ENCODE results near the gene CBL. TPM values are rescaled to one million over a fixed set of nuclear protein-coding genes. Genes with fewer than 3 reads are reported as not detected.

The CBL gene
- total RNA-seq, 1 donor: 9.0 TPM

- Histone ChIP-seq H4K20me1 (ENCODE audit: insufficient read depth, low read length) (peaks cover 9% of the 10 kb centered on the region), H3K27ac (ENCODE audit: low read depth, low read length) (no peak overlapping the region), H3K9me3 (ENCODE audit: low read depth, low read length) (no peaks in the 10 kb centered on the region), H2AFZ (ENCODE audit: low read length) (no peak overlapping the region), H3K36me3 (ENCODE audit: insufficient read depth, low read length) (peaks cover 7% of the 10 kb centered on the region), H3K4me2 (ENCODE audit: insufficient read depth, low read length) (no peak overlapping the region), H3K27me3 (ENCODE audit: insufficient read depth, low read length) (no peaks in the 10 kb centered on the region), H3K4me1 (ENCODE audit: insufficient read depth, low read length) (no peaks in the 10 kb centered on the region), H3K4me3 (ENCODE audit: insufficient read depth, low read length) (no peak overlapping the region), H3K79me2 (ENCODE audit: insufficient read depth, low read length) (peaks cover 71% of the 10 kb centered on the region)
- no peak for TF ChIP-seq CTCF (IDR thresholded peaks at IDR 0.05; ENCODE audit: extremely low read depth, low read depth, low read length)
- no peak for DNase-seq (ENCODE audit: insufficient read length, low spot score, missing footprints)
Observed at GRCh38 chr11:119229741-119230140, 23.6 kb downstream of the CBL start.

DNA sequence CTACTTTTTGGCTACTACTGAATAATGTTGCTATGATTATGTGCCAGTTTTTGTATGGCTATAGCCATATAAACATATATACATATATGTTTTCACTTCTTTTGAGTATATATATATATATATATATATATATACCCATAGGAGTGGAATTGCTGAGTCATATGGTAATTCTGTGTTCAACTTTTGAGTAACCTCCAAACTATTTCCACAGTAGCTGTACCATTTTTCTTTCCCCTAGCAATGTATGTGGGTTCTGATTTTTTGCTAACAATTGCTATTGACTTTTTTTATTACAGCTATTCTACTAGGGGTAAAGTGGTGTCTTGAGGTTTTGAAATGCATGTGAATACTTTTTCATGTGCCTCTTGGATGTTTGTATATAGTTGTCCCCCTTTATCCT lies 30.4 kb downstream of the CBL start:
- TF ChIP-seq CTCF (IDR thresholded peaks at IDR 0.05; ENCODE audit: extremely low read depth, low read depth, low read length): no peak
- DNase-seq (ENCODE audit: insufficient read length, low spot score, missing footprints): peak; percentile 17
- no peak overlapping the region for H3K4me3 ChIP-seq (ENCODE audit: insufficient read depth, low read length)
- H3K4me2 ChIP-seq (ENCODE audit: insufficient read depth, low read length): no peak overlapping the region
- no peaks in the 10 kb centered on the region for H3K9me3 ChIP-seq (ENCODE audit: low read depth, low read length)
- no peak overlapping the region for H3K27ac ChIP-seq (ENCODE audit: low read depth, low read length)
- H3K36me3 ChIP-seq (ENCODE audit: insufficient read depth, low read length): peaks cover 7% of the 10 kb centered on the region
- H3K79me2 ChIP-seq (ENCODE audit: insufficient read depth, low read length): peaks cover 58% of the 10 kb centered on the region
- peaks cover 3% of the 10 kb centered on the region for H3K4me1 ChIP-seq (ENCODE audit: insufficient read depth, low read length)
- no peak overlapping the region for H2AFZ ChIP-seq (ENCODE audit: low read length)
- no peaks in the 10 kb centered on the region for H3K27me3 ChIP-seq (ENCODE audit: insufficient read depth, low read length)
- peaks cover 4% of the 10 kb centered on the region for H4K20me1 ChIP-seq (ENCODE audit: insufficient read depth, low read length)

DNA sequence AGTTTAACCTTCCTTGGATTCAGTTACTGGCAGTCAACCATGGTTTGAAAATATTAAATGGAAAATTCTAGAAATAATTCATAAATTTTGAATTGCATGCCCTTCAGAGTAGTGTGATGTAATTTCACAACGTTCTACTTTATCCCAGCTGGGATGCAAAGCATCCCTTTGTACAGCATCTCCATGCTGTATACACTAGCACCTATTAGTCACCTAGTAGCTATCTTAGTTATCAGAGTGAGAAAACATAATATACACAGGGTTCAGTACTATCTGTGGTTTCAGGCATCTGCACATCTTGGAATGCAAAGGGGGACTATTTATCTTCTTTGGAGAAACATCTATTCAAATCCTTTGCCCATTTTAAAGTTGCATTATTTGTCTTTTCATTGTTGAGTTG lies 30.8 kb downstream of the CBL start:
- no peak overlapping the region for H3K4me3 ChIP-seq (ENCODE audit: insufficient read depth, low read length)
- peak; percentile 62 for DNase-seq (ENCODE audit: insufficient read length, low spot score, missing footprints)
- H3K27me3 ChIP-seq (ENCODE audit: insufficient read depth, low read length): no peaks in the 10 kb centered on the region
- H3K79me2 ChIP-seq (ENCODE audit: insufficient read depth, low read length): peaks cover 58% of the 10 kb centered on the region
- peaks cover 7% of the 10 kb centered on the region for H3K36me3 ChIP-seq (ENCODE audit: insufficient read depth, low read length)
- H3K4me2 ChIP-seq (ENCODE audit: insufficient read depth, low read length): no peak overlapping the region
- TF ChIP-seq CTCF (IDR thresholded peaks at IDR 0.05; ENCODE audit: extremely low read depth, low read depth, low read length): no peak
- no peak overlapping the region for H2AFZ ChIP-seq (ENCODE audit: low read length)
- H3K27ac ChIP-seq (ENCODE audit: low read depth, low read length): no peak overlapping the region
- peaks cover 3% of the 10 kb centered on the region for H3K4me1 ChIP-seq (ENCODE audit: insufficient read depth, low read length)
- H4K20me1 ChIP-seq (ENCODE audit: insufficient read depth, low read length): peaks cover 2% of the 10 kb centered on the region
- H3K9me3 ChIP-seq (ENCODE audit: low read depth, low read length): no peaks in the 10 kb centered on the region

DNA sequence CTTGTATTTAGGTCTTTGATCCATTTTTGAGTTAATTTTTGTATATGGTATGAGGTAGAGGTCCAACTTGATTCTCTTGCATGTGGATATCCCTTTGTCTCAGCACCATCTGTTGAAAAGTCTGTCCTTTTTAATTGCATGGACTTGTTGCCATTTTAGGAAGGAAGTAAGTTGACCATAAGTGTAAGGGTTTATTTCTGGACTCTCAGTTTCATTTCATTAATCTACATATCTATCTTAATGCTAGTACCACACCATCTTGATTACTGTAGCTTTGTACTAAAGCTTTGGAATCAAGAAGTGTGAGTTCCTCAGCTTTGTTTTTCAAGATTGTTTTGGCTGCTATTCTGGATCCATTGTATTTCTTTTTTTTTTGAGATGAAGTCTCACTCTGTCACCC lies 31.4 kb downstream of the CBL start:
- peaks cover 3% of the 10 kb centered on the region for H3K4me1 ChIP-seq (ENCODE audit: insufficient read depth, low read length)

More for the DNA sequence above, 31.4 kb downstream of the CBL start:
- no peak overlapping the region for H3K4me3 ChIP-seq (ENCODE audit: insufficient read depth, low read length)
- H3K79me2 ChIP-seq (ENCODE audit: insufficient read depth, low read length): peaks cover 55% of the 10 kb centered on the region
- no peak for TF ChIP-seq CTCF (IDR thresholded peaks at IDR 0.05; ENCODE audit: extremely low read depth, low read depth, low read length)
- H3K27me3 ChIP-seq (ENCODE audit: insufficient read depth, low read length): no peaks in the 10 kb centered on the region
- H3K36me3 ChIP-seq (ENCODE audit: insufficient read depth, low read length): peaks cover 6% of the 10 kb centered on the region
- no peak overlapping the region for H3K4me2 ChIP-seq (ENCODE audit: insufficient read depth, low read length)
- H3K27ac ChIP-seq (ENCODE audit: low read depth, low read length): no peak overlapping the region
- DNase-seq (ENCODE audit: insufficient read length, low spot score, missing footprints): no peak
- H4K20me1 ChIP-seq (ENCODE audit: insufficient read depth, low read length): peaks cover 2% of the 10 kb centered on the region
- H2AFZ ChIP-seq (ENCODE audit: low read length): no peak overlapping the region
- H3K9me3 ChIP-seq (ENCODE audit: low read depth, low read length): no peaks in the 10 kb centered on the region

All from osteoblast (primary cell).